H54 (cell line): ENCODE data around the gene BPIFA3.

ENCODE experiments used
- DNase-seq: peaks from one replicate; pipeline ENCODE4 v3.0.0; 2011; ENCODE audit warnings: low spot score, mixed read lengths; ENCODE audit not compliant: insufficient read length
- FAIRE-seq: peaks from 3 replicates; lab custom pipeline; 2011; peaks lifted over from hg19 to GRCh38; lab: Jason Lieb, UNC
- POLR2A ChIP-seq: IDR thresholded peaks from 2 replicates; pipeline ENCODE4 v1.6.1; 2011; ENCODE audit warnings: low read depth, mild to moderate bottlenecking, low read length

BPIFA3 gene

DNA sequence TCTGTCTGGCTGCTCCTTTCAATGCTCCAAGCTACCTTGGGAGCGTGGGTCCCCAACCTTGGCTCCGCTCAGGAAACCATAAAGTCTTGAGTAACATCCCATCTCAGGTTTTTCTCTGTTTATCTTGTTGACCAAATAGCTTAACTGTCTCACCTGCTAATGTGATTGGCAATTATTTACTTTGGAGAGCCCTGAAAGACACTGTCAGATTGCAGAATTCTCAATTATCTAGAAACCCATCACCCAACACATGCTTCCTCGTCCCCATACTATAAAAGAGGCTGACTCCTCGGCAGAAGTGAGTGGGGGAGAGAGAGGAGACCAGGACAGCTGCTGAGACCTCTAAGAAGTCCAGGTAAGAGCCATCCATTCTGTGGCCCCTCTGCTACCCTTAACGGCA lies 18.5 kb downstream of the BPIFA3 start, which contains the start of gene BPIFA1:
BPIFA1 (plus strand) TSS at position 301 of the 400 bp plus-strand sequence. CDS start 1,716 bp downstream, outside the sequence.
- FAIRE-seq = no peak

DNA sequence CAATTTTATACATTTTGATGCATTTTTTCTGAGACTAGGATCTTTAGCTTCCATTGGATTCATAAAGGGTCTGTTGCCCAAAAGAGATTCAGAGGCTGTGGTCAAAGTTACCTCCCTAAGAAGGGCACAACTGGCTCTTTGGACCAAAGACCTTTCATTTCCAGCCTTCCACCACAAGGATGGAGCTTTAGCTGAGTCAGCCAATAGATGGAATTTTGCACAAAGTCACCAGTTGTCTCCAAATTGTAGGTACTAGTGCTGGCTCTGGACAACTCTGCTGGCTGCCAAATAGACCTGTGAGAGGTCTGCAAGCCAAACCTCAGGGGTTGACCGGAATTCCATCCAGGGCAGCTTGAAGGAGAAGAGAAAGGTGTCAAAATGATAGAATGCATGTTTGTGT lies 19.2 kb downstream of the BPIFA3 start:
- FAIRE-seq = no peak
- TF ChIP-seq POLR2A = no peak
- DNase-seq = no peak

More for the DNA sequence above, 18.5 kb downstream of the BPIFA3 start, which contains the start of gene BPIFA1:
- DNase-seq = no peak
- TF ChIP-seq POLR2A = no peak

DNA sequence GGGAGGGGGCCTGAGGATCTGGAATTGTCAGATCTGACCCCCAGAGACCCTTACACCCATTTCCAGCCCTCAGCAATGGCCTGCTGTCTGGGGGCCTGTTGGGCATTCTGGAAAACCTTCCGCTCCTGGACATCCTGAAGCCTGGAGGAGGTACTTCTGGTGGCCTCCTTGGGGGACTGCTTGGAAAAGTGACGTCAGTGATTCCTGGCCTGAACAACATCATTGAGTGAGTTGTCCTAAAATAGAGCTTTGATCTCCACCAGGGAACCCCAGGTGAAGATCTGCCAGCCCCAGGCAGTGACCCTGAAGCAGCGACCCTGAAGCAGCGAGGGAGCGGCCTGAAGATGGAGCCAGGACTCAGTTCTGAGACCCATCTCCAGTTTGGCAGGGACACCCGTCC lies 20.8 kb downstream of the BPIFA3 start:
- no peak for TF ChIP-seq POLR2A
- FAIRE-seq = no peak
- DNase-seq = no peak

DNA sequence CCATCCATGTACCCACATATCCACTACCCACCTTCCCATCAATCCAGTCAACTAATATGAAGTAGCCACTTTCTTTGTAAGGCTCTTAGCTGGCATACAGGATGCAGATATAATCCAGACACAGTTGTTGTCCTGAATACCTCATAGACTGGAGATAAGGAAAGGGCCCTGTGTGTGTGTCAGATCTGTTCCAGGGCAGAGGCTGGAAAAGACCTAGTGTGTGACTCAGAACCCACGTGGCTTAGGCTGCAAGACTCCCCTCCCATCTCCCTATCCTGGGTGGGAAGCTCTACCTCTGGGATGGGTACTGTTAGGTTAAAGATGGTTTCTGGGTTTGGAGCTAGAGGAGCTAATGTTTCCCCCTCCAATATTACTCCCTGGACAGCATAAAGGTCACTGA lies 22.3 kb downstream of the BPIFA3 start:
- no peak for TF ChIP-seq POLR2A
- DNase-seq (no peak), FAIRE-seq (no peak)

DNA sequence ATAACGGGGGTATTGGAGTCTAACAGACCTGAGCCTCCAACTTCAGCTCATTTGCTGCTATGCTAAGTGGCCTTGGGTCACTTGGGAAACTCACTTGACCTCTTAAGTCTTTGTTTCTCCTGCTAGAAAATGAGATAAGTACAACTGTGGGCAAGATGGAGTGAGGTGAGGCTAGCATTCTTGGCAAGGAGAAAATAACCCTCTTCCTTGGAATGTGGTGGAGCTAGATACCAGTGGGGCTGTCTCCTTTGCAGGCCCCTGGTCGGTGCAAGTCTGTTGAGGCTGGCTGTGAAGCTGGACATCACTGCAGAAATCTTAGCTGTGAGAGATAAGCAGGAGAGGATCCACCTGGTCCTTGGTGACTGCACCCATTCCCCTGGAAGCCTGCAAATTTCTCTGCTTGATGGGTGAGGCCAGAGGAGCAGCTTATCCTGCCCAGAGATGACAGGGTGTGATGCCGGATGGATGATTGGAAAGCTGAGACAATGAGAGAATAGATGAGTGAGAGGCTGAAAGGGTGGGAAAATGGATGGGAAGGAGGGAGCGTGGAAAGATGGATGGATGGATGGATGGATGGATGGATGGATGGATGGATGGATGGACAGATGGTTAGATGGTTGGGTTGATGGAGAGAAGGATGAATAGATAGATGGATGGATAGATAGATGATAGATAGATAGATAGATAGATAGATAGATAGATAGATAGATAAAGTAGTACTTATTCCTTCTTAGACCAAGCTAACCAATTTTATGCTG lies 23.0 kb downstream of the BPIFA3 start:
- FAIRE-seq = no peak
- no peak for DNase-seq

DNA sequence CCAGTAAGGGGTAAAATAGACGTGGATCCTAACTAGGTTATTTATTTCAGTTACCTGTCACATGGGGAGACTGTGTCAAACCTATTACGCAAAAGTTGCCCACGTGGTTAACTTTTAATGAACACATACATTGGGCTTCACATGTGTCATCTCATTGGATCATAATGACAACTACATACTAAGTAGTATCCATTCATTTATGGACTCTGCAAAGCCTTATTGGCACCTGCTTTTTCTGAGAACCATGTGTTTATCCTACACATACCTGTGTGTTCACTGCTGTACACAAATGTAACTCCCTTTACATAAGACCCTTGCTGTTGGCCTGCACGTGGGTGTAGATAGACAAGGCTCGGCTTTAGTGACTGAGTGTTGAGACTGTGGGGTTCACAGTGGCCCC lies 23.8 kb downstream of the BPIFA3 start:
- no peak for DNase-seq
- no peak for TF ChIP-seq POLR2A
- FAIRE-seq = no peak

More for the DNA sequence above, 23.0 kb downstream of the BPIFA3 start:
- TF ChIP-seq POLR2A = no peak

DNA sequence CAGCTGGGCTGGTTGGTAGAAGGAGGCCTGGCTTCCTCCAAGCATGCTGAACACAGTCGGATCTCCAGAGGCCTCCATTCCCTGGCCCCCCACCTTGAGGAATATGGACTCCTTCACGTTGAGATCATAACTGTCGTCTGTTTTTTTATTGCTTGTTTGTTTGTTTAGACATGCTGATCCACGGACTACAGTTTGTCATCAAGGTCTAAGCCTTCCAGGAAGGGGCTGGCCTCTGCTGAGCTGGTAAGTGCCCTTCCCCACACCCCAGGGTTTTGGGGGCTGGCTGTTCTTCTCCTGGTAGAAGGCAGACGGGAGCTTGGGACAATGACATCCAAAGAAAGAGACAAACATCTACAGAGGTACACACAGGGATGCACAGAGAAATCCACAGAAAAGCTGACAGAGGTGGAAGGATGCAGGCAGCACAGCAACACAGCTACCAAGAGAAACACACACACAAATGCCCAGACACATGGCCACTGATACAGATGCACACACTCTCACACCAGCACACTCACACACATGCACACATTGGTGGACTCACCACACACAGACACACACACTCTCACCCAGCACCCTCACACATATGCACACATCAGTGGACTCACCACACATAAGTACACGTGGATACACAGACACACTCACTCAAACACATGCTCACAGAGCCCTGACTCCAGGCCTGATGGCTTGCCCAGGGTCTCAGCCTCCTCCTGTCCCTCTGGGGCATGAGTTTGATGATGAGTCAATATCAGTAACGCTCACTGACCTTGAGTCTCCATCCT lies 25.4 kb downstream of the BPIFA3 start:
- FAIRE-seq (no peak), DNase-seq (no peak)
- no peak for TF ChIP-seq POLR2A

DNA sequence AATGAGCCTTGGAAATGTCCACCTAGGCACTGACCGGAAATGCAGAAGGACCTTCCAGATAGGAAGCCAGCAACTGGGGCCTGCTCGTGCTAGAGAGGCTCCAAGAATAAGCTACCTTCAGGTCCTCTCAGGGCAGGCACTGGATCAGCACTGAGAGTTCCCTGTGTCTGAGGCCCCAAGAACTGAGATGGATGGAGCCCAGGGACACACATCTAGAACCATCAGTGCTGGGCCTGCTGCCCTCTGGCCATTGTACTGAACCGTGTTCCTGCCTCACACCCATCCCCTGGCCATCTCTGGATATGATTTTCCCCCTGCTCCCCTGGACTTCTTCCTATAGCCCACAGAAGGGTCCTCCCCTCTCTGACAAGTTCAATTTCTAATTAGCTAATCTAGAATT lies 28.9 kb downstream of the BPIFA3 start:
- FAIRE-seq = no peak
- no peak for TF ChIP-seq POLR2A
- no peak for DNase-seq

DNA sequence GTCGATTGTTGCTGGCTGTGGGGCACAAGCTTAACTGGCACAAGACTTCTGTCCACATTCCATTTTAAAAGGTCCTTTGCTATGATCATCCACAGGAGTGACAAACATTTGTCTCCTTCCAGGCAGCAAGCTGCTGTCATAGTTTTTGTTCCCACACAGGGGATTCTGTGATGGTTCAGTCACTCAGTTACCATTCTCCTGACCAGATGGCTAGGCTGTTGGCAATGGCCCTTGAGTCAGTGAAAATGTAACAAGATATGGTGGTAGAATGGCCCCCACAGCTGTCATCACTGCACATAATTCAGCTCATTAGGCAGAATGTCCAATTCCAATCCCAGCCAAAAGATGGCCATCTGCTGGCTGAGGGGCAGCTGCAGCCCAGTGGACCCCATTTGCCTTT lies 32.3 kb downstream of the BPIFA3 start:
- DNase-seq (no peak), FAIRE-seq (no peak)
- no peak for TF ChIP-seq POLR2A

DNA sequence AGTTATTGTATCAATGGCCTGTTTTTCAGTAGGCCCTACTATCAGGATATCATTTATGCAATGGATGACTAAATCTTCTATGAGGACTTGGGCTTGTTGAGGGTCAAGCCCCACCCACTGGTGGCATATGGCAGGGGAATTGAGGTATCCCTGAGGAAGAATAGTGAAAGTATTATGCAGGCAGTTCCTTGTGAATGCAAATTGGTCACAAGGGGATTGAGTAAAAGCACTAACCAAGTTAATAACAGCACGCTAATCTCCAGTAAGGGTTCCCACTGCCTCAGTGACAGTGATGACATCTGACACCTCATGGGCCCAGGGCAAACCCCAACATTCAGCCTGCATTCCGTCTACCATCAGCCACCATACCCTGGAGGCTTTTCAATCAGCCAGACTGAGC lies 33.5 kb downstream of the BPIFA3 start:
- FAIRE-seq (no peak), DNase-seq (no peak)
- no peak for TF ChIP-seq POLR2A

DNA sequence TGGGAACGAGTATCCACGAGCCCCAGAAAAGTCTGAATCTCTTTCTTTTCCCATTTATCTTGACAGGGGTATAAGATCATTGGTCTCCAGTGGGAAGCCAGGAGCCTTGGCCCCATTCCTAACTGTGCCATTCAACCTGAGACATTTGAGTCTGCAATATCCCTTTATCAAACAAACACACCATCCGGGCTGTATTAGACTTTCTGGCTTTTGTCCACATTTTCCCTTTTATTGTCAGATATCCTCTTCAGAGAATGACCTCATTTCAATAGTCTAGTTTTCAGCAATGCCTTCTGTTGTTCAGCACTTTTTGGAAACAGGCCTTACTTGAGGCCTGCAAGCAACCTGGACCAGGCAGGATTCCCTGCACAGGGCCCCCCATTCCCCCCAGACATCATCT lies 34.3 kb downstream of the BPIFA3 start:
- DNase-seq (no peak), FAIRE-seq (no peak)
- TF ChIP-seq POLR2A = no peak

DNA sequence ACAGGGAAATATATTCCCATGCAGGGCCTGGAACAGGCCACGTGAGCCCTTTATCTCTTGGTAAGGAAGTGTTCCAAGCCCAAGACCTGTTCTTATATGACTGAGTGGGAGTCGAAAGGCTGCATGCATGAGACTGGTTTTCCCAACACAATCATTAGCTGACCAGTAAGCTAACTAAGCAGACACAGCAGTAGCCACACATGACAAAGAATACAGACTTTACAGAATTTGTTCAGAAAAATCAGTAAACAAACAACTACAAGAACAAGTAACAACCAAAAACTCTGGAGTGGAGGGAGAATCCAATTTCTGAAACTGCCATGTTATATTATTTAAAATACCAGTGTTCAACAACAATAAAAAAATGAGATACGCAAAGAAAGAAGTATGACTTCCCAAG lies 35.3 kb downstream of the BPIFA3 start:
- TF ChIP-seq POLR2A = no peak
- FAIRE-seq (no peak), DNase-seq (no peak)

DNA sequence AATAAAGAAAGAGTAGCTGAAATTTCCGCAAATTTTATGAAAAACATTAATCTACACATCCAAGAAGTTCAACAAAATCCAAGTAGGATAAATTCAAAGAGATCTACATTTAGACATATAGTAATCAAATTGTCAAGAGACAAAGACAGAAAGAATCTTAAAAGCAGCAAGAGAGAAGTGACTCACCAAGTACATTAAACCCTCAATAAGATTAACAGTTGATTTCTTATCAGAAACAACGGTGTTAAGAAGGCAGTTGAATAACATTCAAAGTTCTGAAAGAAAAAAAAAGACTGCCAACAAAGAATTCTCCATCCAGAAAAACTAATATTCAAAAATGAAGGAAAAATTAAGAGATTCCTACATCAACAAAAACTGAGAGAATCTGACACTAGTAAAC lies 37.9 kb downstream of the BPIFA3 start:
- FAIRE-seq (no peak), DNase-seq (no peak)
- TF ChIP-seq POLR2A = no peak

DNA sequence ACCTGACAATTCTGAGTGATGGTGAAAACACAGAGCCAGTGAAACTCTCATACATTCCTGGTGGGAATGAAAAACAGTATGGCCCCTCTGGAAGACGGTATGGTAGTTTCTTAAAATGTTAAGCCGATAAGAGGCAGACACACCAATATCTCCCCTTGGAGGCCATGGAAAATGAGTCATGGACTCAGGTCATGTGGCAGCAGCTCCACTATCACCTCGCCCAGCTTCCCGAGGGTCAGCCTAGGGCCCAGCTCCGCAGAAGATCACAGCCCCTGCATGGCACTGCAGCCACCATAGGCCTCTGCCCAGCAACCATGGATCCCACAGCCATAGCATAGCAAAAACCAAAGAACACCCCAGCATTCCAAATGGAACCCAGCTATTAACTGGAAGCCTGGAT lies 40.1 kb downstream of the BPIFA3 start:
- FAIRE-seq (no peak), DNase-seq (no peak)
- no peak for TF ChIP-seq POLR2A

DNA sequence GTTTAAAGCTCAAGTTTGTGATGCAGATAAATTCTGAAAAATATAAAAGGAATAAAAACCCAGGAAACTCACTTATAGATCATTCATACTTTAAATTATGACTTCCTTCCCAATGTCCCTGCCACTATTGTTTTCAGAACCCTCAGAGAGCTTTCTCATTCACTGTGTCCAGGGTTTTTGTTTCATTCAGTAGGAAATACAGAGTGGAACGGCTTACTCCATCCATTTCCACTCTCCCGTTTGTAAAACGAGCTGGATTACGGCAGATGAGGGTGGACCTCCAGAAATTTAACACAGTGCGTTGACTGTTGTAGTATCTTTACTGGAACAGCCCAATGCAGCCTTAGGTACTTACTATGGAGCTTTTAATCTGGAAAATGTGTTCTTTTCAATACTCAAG lies 42.2 kb downstream of the BPIFA3 start:
- DNase-seq (no peak), FAIRE-seq (no peak)
- TF ChIP-seq POLR2A = no peak

DNA sequence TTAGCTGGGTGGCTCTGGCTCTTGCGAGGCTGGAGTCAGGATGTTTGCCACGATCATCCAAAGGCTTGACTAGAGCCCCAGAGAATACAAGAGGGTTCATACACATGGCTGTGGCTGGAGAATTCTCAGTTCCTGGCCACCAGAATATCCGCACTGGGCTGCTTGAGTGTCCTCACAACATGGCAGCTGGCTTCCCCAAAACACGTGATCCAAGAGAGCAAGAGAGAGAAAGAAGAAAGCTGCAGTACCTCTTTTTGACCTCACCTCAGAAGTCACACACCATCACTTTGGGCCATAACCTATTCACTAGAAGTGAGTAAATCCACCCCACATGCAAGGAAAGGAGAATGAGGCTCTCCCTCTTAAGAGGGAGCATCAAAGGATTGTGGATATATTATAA lies 44.3 kb downstream of the BPIFA3 start:
- FAIRE-seq (no peak), DNase-seq (no peak)
- no peak for TF ChIP-seq POLR2A
